Testis (tissue), 3 donors: ENCODE measurements around the gene GLYR1. TPM values are rescaled to one million over a fixed set of nuclear protein-coding genes. Genes with fewer than 3 reads are reported as not detected.

Experiments
- DNase-seq: peaks from one replicate; pipeline ENCODE4 v3.0.0-alpha.2; 2019
- H3K27ac ChIP-seq, 2 donors: fragments of 200-600 bp; sonication (generic); one replicate each; pipeline ENCODE4 v1.5.1; 2019
- H3K27me3 ChIP-seq: fragments of 200-600 bp; sonication (generic); one replicate; pipeline ENCODE4 v1.5.1; 2019
- H3K36me3 ChIP-seq: fragments of 200-600 bp; sonication (generic); one replicate; pipeline ENCODE4 v1.5.1; 2017; ENCODE audit warnings: low read depth; ENCODE audit errors: missing control alignments
- H3K4me1 ChIP-seq: fragments of 200-600 bp; sonication (generic); one replicate; pipeline ENCODE4 v1.5.1; 2019
- H3K4me3 ChIP-seq, 2 donors: fragments of 200-600 bp; sonication (generic); one replicate each; pipeline ENCODE4 v1.5.1; 2017 to 2019
- H3K9me3 ChIP-seq: fragments of 200-600 bp; sonication (generic); one replicate; pipeline ENCODE4 v1.5.1; 2017
- CTCF ChIP-seq, 3 experiments: fragments of 450-650 bp in 2 of 3; fragments of 200-600 bp in 1 of 3; sonication (generic) in 1 of 3; IDR thresholded peaks; one replicate each; pipeline ENCODE4 v1.5.1; 2016 to 2019; ENCODE audit warnings: antibody characterized with exemption in 3 of 3, mild to moderate bottlenecking in 2 of 3, moderate library complexity in 1 of 3
- POLR2A ChIP-seq: fragments of 450-650 bp; IDR thresholded peaks from one replicate; pipeline ENCODE4 v1.6.1; 2017; ENCODE audit warnings: antibody characterized with exemption, mild to moderate bottlenecking, moderate library complexity
- WGBS, 2 donors: methylation state at CpG; one replicate each; pipeline ENCODE4 v1.1.5; 2018; 5-methylcytosine and 5-hydroxymethylcytosine counted together
- intact Hi-C: fragments of 100-400 bp; cut with DNase I; formaldehyde crosslinking; loops from one replicate; pipeline ENCODE4 v1.15.1; 2023; ENCODE audit warnings: low total_unique reads
- polyA plus RNA-seq: library from polyadenylated mRNA; stranded (reverse); fragments of 350-450 nt; fragmentation: Illumina TruSeq; extraction: RNeasy Lipid Tissue Mini Kit (QIAGEN cat#74804); gene quantifications from one replicate; pipeline ENCODE4 v1.2.3, GENCODE V29; 2014; ENCODE audit warnings: low read depth, low replicate concordance; ENCODE audit not compliant: insufficient read depth
- total RNA-seq, 2 donors: library from RNA; depleted of rRNA; stranded (reverse); fragments of >200 nt; gene quantifications; one replicate each; pipeline ENCODE4 v1.2.3, GENCODE V29; 2016

GLYR1 gene
- total and polyA plus RNA-seq, 3 donors from 2014 or later: 66.6 to 83.5 (median 70.5) TPM

GRCh38 chr16:4890686-4891085 is 43.6 kb upstream of the GLYR1 start:
- H3K9me3 ChIP-seq: no peaks in the 10 kb centered on the region
- H3K4me1 ChIP-seq: no peaks in the 10 kb centered on the region
- TF ChIP-seq CTCF (IDR thresholded peaks at IDR 0.05) (no peak), POLR2A (no peak)
- no peaks in the 10 kb centered on the region for H3K27me3 ChIP-seq
- DNase-seq: no peak
- no peak overlapping the region for H3K27ac ChIP-seq
- H3K36me3 ChIP-seq: no peaks in the 10 kb centered on the region
- intact Hi-C loops: no loop called here
- 92 to 93% methylated on average over 8 to 16 of the region's 16 CpGs for WGBS, 2 donors
- H3K4me3 ChIP-seq: no peak overlapping the region

GRCh38 chr16:4890026-4890425 is 42.9 kb upstream of the GLYR1 start:
- DNase-seq: no peak
- Histone ChIP-seq H3K36me3 (no peaks in the 10 kb centered on the region), H3K27me3 (no peaks in the 10 kb centered on the region), H3K27ac (no peak overlapping the region), H3K4me1 (no peaks in the 10 kb centered on the region), H3K9me3 (no peaks in the 10 kb centered on the region), H3K4me3 (no peak overlapping the region)
- no peak for TF ChIP-seq POLR2A
- no peak for TF ChIP-seq CTCF (IDR thresholded peaks at IDR 0.05)
- intact Hi-C loops: no loop called here
- WGBS, 2 donors: 72 to 82% methylated on average over 9 to 11 of the region's 11 CpGs

GRCh38 chr16:4888428-4889135 is 41.5 kb upstream of the GLYR1 start:
- 72 to 83% methylated on average over 9 of the region's 9 CpGs for WGBS, 2 donors
- DNase-seq: no peak
- H3K4me1 ChIP-seq: no peaks in the 10 kb centered on the region
- TF ChIP-seq POLR2A (no peak), CTCF (IDR thresholded peaks at IDR 0.05) (no peak)
- no peaks in the 10 kb centered on the region for H3K27me3 ChIP-seq
- intact Hi-C loops: no loop called here
- no peaks in the 10 kb centered on the region for H3K36me3 ChIP-seq
- no peak overlapping the region for H3K27ac ChIP-seq
- no peaks in the 10 kb centered on the region for H3K9me3 ChIP-seq
- no peak overlapping the region for H3K4me3 ChIP-seq

- Histone ChIP-seq H3K36me3 (no peaks in the 10 kb centered on the region), H3K27me3 (no peaks in the 10 kb centered on the region), H3K27ac (no peak overlapping the region), H3K4me3 (no peak overlapping the region), H3K4me1 (peaks cover 4% of the 10 kb centered on the region), H3K9me3 (no peaks in the 10 kb centered on the region)
- DNase-seq: no peak
- intact Hi-C loops: no loop called here
- no peak for TF ChIP-seq CTCF (IDR thresholded peaks at IDR 0.05)
- no peak for TF ChIP-seq POLR2A
- 93 to 96% methylated on average over 5 of the region's 5 CpGs for WGBS, 2 donors
These were observed 39.1 kb upstream of the GLYR1 start for GRCh38 chr16:4886151-4886550.
